GM12878 (cell line): ENCODE results near the gene HSFX1. TPM values are rescaled to one million over a fixed set of nuclear protein-coding genes. Genes with fewer than 3 reads are reported as not detected.
"Not testable (repeated sequence)": the region's sequence is repeated elsewhere in the genome, so short reads cannot be mapped to it uniquely, and the experiment has no call there.

Source experiments
- ATAC-seq: fragments of 200-7000 bp; cut with Tn5 transposase; 3 replicates; pipeline ENCODE4 v1.9.1; 2020; ENCODE audit warnings: mild to moderate bottlenecking, moderate library complexity
- BruUV-seq: library from RNA; stranded (reverse); fragments of 400-500 nt; replicated peaks from 2 replicates; lab custom pipeline; 2021; lab: Mats Ljungman, UMichigan
- CTCF ChIA-PET: fragments of 300-600 bp; sonication (Branson Sonifier 250); formaldehyde crosslinking; extraction: SDS; loops from one replicate; lab custom pipeline; 2021; ENCODE audit warnings: inconsistent platforms; lab: Yijun Ruan, JAX
- POLR2A ChIA-PET: fragments of 350-600 bp; formaldehyde crosslinking; extraction: SDS; loops from one replicate; lab custom pipeline; 2021; ENCODE audit warnings: inconsistent platforms; lab: Charles Lee
- RAD21 ChIA-PET: fragments of 300-600 bp; sonication (Branson Sonifier 250); formaldehyde crosslinking; loops from one replicate; lab custom pipeline; 2023; ENCODE audit warnings: antibody characterized with exemption; ENCODE audit not compliant: unreplicated experiment; lab: Charles Lee
- SMC1A ChIA-PET: fragments of 300-600 bp; sonication (Branson Sonifier 250); formaldehyde crosslinking; loops from one replicate; lab custom pipeline; 2023; ENCODE audit not compliant: unreplicated experiment, uncharacterized antibody; lab: Charles Lee
- DNase-seq: peaks from one replicate; pipeline ENCODE4 v3.0.0-alpha.2; 2011; ENCODE audit warnings: low read depth, low spot score
- FAIRE-seq: peaks from 3 replicates; lab custom pipeline; 2011; peaks lifted over from hg19 to GRCh38; lab: Jason Lieb, UNC
- H2AFZ ChIP-seq: 2 replicates; pipeline ENCODE4 v1.6.0; 2011; ENCODE audit warnings: low read depth, low read length, control low read depth; ENCODE audit not compliant: control insufficient read depth
- H3K27ac ChIP-seq: 2 replicates; pipeline ENCODE4 v1.5.1; 2011; ENCODE audit warnings: control low read depth; ENCODE audit not compliant: control insufficient read depth, insufficient read depth
- H3K27me3 ChIP-seq, 2 experiments: replicated peaks in 1 of 2; 2 replicates each; pipeline versions ENCODE4 v1.6.0 to v1.6.1; 2011; ENCODE audit warnings: low read length in 1 of 2; ENCODE audit not compliant: control insufficient read depth in 2 of 2, insufficient read depth in 2 of 2
- H3K36me3 ChIP-seq, 2 experiments: 2 replicates each; pipeline ENCODE4 v1.5.1; 2011; ENCODE audit warnings: low read length in 1 of 2; ENCODE audit not compliant: control insufficient read depth in 2 of 2, insufficient read depth in 2 of 2
- H3K4me1 ChIP-seq: 2 replicates; pipeline ENCODE4 v1.6.1; 2011; ENCODE audit warnings: mild to moderate bottlenecking, low read length, moderate library complexity, mixed read lengths; ENCODE audit not compliant: control insufficient read depth, insufficient read depth
- H3K4me2 ChIP-seq: 2 replicates; pipeline ENCODE4 v1.6.0; 2011; ENCODE audit warnings: control low read depth; ENCODE audit not compliant: control insufficient read depth, insufficient read depth
- H3K4me3 ChIP-seq: fragments of 200-600 bp; sonication (generic); 2 replicates; pipeline ENCODE4 v1.5.1; 2016
- H3K79me2 ChIP-seq: 2 replicates; pipeline ENCODE4 v1.6.0; 2011; ENCODE audit warnings: low read length; ENCODE audit not compliant: control insufficient read depth, insufficient read depth
- H3K9ac ChIP-seq: 2 replicates; pipeline ENCODE4 v1.8.0; 2011; ENCODE audit warnings: low read length, control low read depth, mixed read lengths; ENCODE audit not compliant: control insufficient read depth, insufficient read depth
- H3K9me3 ChIP-seq: replicated peaks from 3 replicates; pipeline ENCODE4 v1.5.1; 2011; ENCODE audit warnings: mild to moderate bottlenecking, low read length; ENCODE audit not compliant: control insufficient read depth, insufficient read depth
- H4K20me1 ChIP-seq: 2 replicates; pipeline ENCODE4 v1.6.0; 2011; ENCODE audit not compliant: control insufficient read depth, insufficient read depth
- CHD2 ChIP-seq: IDR thresholded peaks from 2 replicates; pipeline ENCODE4 v1.6.1; 2011; ENCODE audit warnings: low read depth, low read length, improper control_type of control experiment, borderline replicate concordance
- EGR1 ChIP-seq, 2 experiments: IDR thresholded peaks; 1 replicate in 1 of 2; 2 replicates in 1 of 2; pipeline ENCODE4 v1.6.1; 2011 to 2012; ENCODE audit warnings: low read depth in 2 of 2, low read length in 2 of 2, borderline replicate concordance in 1 of 2, mild to moderate bottlenecking in 1 of 2, moderate library complexity in 1 of 2
- IKZF1 ChIP-seq: fragments of 450-650 bp; conservative IDR thresholded peaks from 2 replicates; pipeline ENCODE4 v1.6.1; 2017; ENCODE audit warnings: antibody characterized with exemption, mild to moderate bottlenecking
- SPI1 ChIP-seq: IDR thresholded peaks from 2 replicates; pipeline ENCODE4 v1.6.1; 2011; ENCODE audit warnings: low read depth, mild to moderate bottlenecking, low read length, moderate library complexity, borderline replicate concordance; ENCODE audit not compliant: insufficient read depth
- WGBS: methylation state at CpG from one replicate; pipeline ENCODE4 v1.1.6; 2016; ENCODE audit warnings: low lambda C conversion rate; ENCODE audit not compliant: insufficient replicate concordance, insufficient coverage; ENCODE audit errors: missing lambda C conversion rate; 5-methylcytosine and 5-hydroxymethylcytosine counted together
- in situ Hi-C: fragments of 300-500 bp; cut with MboI; formaldehyde crosslinking; loops from 9 replicates; pipeline ENCODE4 v1.14.3; 2018; ENCODE audit warnings: mixed read lengths
- intact Hi-C: fragments of 100-400 bp; cut with micrococcal nuclease; formaldehyde crosslinking; loops from one replicate; pipeline ENCODE4 v1.14.2; 2022; ENCODE audit not compliant: unreplicated experiment
- polyA plus RNA-seq, 11 experiments: library from polyadenylated mRNA; depleted of rRNA in 4 of 11; unstranded in 6 of 11; stranded (reverse) in 5 of 11; fragments of >200 nt; fragmentation: Nextera tagmentation in 4 of 11; fragmentation: Illumina TruSeq in 1 of 11; extraction: Ambion mirVana in 4 of 11; extraction: Trizol in 1 of 11; gene quantifications; 1 replicate in 1 of 11; 2 replicates in 10 of 11; pipeline versions ENCODE4 v1.2.1 to v1.2.3, GENCODE V29; 2011 to 2016; ENCODE audit warnings: inconsistent platforms in 2 of 11, missing spikeins in 2 of 11, low read depth in 1 of 11
- total RNA-seq, 4 experiments: library from RNA; depleted of rRNA in 3 of 4; stranded (reverse); fragments of >200 nt in 3 of 4; fragmentation: Illumina TruSeq in 1 of 4; extraction: Trizol in 1 of 4; gene quantifications; 2 replicates each; pipeline versions ENCODE4 v1.2.1 to v1.2.3, GENCODE V29; 2013 to 2021
- TF ChIP-seq, protein P1 (sequence below): fragments of 450-650 bp; IDR thresholded peaks from 2 replicates; pipeline ENCODE4 v1.6.1; 2017; ENCODE audit warnings: mild to moderate bottlenecking, moderate library complexity

Gene HSFX1
- total and polyA plus RNA-seq, 10 of the 15 experiments (the other 5 are each of a cell fraction or from before 2014, with no cell fraction given), result 0.06 to 0.56 (median 0.10) TPM; not detected in 3

DNA sequence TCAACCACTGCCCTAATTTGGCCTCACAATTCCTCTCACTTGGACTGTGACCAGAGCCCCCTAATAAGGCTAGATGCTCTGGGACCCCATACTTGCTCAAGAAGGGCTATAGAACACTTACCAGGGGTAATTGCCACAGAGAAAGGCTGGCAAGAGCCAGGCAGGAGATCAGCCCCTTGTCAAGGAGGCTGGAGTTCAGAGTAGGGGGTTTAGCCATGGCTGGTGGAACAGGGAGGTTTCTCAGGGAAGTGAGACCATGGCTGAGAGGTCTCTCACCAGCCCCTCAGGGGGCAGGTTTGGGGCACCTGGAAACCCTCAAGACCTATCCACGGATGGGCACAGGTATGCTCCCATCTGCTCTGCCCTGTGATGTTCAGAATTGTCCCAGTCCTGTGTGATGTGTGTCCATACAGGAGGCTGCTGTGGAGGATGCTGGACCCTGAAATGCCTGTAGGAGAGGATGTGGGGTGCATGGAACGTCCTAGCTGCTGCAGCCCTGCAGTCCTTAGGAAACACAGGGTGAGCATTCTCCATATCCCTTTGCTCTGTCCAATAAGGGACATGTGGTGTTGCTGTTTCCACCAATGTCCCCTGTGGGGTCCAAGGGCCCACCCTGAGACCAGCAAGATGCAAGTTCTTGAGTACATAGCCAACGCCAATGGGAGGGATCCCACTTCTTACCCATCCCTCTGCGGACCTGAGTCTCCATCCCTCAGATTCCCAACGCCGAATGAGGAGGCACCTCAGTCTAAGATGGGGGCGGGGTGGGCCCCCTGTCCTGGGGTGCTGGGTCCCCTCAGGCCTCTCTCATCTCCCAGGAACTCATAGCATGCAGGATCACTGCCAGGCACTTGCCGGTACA, 16.4 kb upstream of the HSFX1 start (continued):
- TF ChIP-seq, protein P1, sequence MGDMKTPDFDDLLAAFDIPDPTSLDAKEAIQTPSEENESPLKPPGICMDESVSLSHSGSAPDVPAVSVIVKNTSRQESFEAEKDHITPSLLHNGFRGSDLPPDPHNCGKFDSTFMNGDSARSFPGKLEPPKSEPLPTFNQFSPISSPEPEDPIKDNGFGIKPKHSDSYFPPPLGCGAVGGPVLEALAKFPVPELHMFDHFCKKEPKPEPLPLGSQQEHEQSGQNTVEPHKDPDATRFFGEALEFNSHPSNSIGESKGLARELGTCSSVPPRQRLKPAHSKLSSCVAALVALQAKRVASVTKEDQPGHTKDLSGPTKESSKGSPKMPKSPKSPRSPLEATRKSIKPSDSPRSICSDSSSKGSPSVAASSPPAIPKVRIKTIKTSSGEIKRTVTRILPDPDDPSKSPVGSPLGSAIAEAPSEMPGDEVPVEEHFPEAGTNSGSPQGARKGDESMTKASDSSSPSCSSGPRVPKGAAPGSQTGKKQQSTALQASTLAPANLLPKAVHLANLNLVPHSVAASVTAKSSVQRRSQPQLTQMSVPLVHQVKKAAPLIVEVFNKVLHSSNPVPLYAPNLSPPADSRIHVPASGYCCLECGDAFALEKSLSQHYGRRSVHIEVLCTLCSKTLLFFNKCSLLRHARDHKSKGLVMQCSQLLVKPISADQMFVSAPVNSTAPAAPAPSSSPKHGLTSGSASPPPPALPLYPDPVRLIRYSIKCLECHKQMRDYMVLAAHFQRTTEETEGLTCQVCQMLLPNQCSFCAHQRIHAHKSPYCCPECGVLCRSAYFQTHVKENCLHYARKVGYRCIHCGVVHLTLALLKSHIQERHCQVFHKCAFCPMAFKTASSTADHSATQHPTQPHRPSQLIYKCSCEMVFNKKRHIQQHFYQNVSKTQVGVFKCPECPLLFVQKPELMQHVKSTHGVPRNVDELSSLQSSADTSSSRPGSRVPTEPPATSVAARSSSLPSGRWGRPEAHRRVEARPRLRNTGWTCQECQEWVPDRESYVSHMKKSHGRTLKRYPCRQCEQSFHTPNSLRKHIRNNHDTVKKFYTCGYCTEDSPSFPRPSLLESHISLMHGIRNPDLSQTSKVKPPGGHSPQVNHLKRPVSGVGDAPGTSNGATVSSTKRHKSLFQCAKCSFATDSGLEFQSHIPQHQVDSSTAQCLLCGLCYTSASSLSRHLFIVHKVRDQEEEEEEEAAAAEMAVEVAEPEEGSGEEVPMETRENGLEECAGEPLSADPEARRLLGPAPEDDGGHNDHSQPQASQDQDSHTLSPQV, result no peak
- TF ChIP-seq EGR1 (IDR thresholded peaks at IDR 0.05; ENCODE audit: borderline replicate concordance in 1 of 2, low read depth in 2 of 2, low read length in 2 of 2) (no peak), IKZF1 (no peak)

DNA sequence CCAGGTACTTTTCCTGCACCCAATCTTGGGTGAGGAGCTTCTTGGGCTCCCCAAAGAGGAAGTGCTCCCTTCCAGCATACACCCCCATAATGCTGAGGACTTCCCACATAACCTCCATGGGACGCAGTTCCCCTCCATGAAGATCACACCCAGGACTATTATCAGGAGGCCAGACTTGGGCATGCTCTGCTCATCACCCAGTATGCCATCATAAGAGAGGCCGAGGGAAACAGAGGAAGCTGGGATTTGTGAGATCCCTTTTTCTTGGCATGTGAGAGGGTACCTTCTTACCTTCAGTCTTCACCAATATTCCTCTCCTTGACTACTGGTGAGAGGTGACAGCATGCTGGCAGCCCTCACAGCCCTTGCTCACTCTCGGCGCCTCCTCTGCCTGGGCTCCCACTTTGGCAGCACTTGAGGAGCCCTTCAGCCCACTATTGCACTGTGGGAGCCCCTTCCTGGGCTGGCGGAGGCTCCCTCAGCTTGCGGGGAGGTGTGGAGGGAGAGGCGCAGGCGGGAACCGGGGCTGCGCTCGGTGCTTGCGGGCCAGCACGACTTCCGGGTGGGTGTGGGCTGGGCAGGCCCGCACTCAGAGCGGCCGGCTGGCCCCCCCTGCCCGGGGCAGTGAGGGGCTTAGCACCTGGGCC, 15.7 kb upstream of the HSFX1 start:
- WGBS, result 68% methylated on average over 16 of the region's 18 CpGs
- no peak overlapping the region for H3K27ac ChIP-seq
- H3K9ac ChIP-seq, result no peak overlapping the region
- no peak overlapping the region for H3K4me2 ChIP-seq
- H3K4me3 ChIP-seq, result no peak overlapping the region
- FAIRE-seq (no peak), ATAC-seq (no peak), DNase-seq (no peak)
- POLR2A ChIA-PET, result no interaction called here
- no peaks in the 10 kb centered on the region for H3K4me1 ChIP-seq
- no peaks in the 10 kb centered on the region for H3K36me3 ChIP-seq
- BruUV-seq, result no TSS peak
- H3K27me3 ChIP-seq, result no peaks in the 10 kb centered on the region
- in situ Hi-C loops, result no loop called here
- H2AFZ ChIP-seq, result no peak overlapping the region
- CTCF ChIA-PET, result no interaction called here
- RAD21 ChIA-PET, result no interaction called here
- H3K9me3 ChIP-seq, result no peaks in the 10 kb centered on the region; the same call in 2 of the 3 replicates
- intact Hi-C loops, result loop anchor here (10.0 kb wide), 2 partner anchors 57 to 63 kb away; no protein-coding TSS in a partner anchor
- H4K20me1 ChIP-seq, result no peaks in the 10 kb centered on the region
- SMC1A ChIA-PET, result no interaction called here
- no peaks in the 10 kb centered on the region for H3K79me2 ChIP-seq
- TF ChIP-seq CHD2, result no peak
- TF ChIP-seq SPI1, result 0 out of 2 replicates have a peak, but pooled peaks have one; percentile 2

DNA sequence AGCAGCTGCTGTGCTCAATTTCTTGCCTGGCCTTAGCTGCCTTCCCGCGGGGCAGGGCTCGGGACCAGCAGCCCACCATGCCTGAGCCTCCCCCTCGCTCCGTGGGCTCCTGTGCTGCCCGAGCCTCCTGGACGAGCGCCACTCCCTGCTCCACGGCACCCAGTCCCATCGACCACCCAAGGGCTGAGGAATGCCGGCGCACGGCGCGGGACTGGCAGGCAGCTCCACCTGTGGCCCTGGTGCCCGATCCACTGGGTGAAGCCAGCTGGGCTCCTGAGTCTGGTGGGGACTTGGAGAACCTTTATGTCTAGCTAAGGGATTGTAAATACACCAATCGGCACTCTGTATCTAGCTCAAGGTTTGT, 15.2 kb upstream of the HSFX1 start:
- H3K27me3 ChIP-seq, H3K4me1 ChIP-seq, H3K9me3 ChIP-seq, ATAC-seq, H3K79me2 ChIP-seq, H3K9ac ChIP-seq, RAD21 ChIA-PET, H3K36me3 ChIP-seq, in situ Hi-C loops, DNase-seq, CTCF ChIA-PET, BruUV-seq, POLR2A ChIA-PET, FAIRE-seq, SMC1A ChIA-PET, H3K27ac ChIP-seq, H2AFZ ChIP-seq, H3K4me3 ChIP-seq, H3K4me2 ChIP-seq, H4K20me1 ChIP-seq: not testable (repeated sequence)
- 74% methylated on average over 16 of the region's 17 CpGs for WGBS
- intact Hi-C loops, result loop anchor here (10.0 kb wide), 2 partner anchors 56 to 64 kb away; no protein-coding TSS in a partner anchor
